Activated naive CD8-positive, alpha-beta T cell treated with anti-CD3 and anti-CD28 coated beads, Interleukin-2, amount 10 ng/mL, durations not matched to agents 7 days and 5 days (primary cell): ENCODE results near the gene USH2A. TPM values are rescaled to one million over a fixed set of nuclear protein-coding genes. Genes with fewer than 3 reads are reported as not detected.
"Not testable (repeated sequence)": the region's sequence is repeated elsewhere in the genome, so short reads cannot be mapped to it uniquely, and the experiment has no call there.

ENCODE experiments used
- ATAC-seq: fragments of 150-1000 bp; cut with Tn5 transposase; one replicate; pipeline ENCODE4 v1.10.0; 2021; ENCODE audit warnings: low read depth, moderate library complexity
- POLR2A ChIA-PET: fragments of 350-600 bp; sonication (Branson Sonifier 250); formaldehyde crosslinking; loops from one replicate; lab custom pipeline; 2021; ENCODE audit warnings: antibody characterized with exemption; lab: Charles Lee
- DNase-seq: peaks from one replicate; pipeline ENCODE4 v3.0.0; 2021
- H3K27ac Mint-ChIP-seq: one replicate; pipeline ENCODE4 v1.8.0; 2022; ENCODE audit warnings: mild to moderate bottlenecking, mixed read lengths
- H3K27me3 Mint-ChIP-seq: one replicate; pipeline ENCODE4 v1.8.0; 2022; ENCODE audit warnings: mild to moderate bottlenecking, moderate library complexity, mixed read lengths
- H3K36me3 Mint-ChIP-seq: one replicate; pipeline ENCODE4 v1.8.0; 2021; ENCODE audit warnings: mild to moderate bottlenecking, mixed read lengths
- H3K4me1 Mint-ChIP-seq: one replicate; pipeline ENCODE4 v1.8.0; 2021; ENCODE audit warnings: mixed read lengths
- H3K4me3 Mint-ChIP-seq: one replicate; pipeline ENCODE4 v1.8.0; 2022; ENCODE audit warnings: mild to moderate bottlenecking, moderate library complexity, mixed read lengths
- H3K9me3 Mint-ChIP-seq: one replicate; pipeline ENCODE4 v1.8.0; 2021; ENCODE audit warnings: mixed read lengths
- total RNA-seq, 2 experiments: library from RNA; stranded (reverse); gene quantifications; one replicate each; pipeline ENCODE4 v1.2.3, GENCODE V29; 2021

The USH2A gene
- total RNA-seq, 2 experiments from 2014 or later, result not detected

DNA sequence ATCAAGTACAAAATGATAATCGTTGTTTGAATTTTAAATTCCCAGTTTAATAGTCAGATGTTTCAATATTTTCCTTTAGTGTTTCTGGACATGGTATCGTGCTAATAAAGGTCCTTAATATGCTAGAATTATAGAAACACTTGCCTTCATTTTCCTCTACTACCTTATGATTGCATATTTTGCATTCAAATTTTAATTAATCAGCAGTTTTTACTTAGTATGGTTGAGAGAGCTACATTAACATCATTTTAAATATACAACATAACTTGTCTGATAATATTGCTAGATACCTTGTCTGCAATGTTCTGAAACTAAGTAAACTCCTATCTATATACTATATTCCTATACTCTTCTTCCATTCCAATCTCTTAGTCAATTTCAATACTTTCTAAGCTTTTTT lies 66.3 kb downstream of the USH2A start:
- POLR2A ChIA-PET, result no interaction called here
- no peaks in the 10 kb centered on the region for H3K36me3 Mint-ChIP-seq
- peaks cover 1% of the 10 kb centered on the region for H3K9me3 Mint-ChIP-seq
- H3K27ac Mint-ChIP-seq, result no peak overlapping the region
- H3K4me1 Mint-ChIP-seq, result no peaks in the 10 kb centered on the region
- no peaks in the 10 kb centered on the region for H3K27me3 Mint-ChIP-seq
- no peak overlapping the region for H3K4me3 Mint-ChIP-seq
- ATAC-seq, result no peak
- DNase-seq, result no peak

DNA sequence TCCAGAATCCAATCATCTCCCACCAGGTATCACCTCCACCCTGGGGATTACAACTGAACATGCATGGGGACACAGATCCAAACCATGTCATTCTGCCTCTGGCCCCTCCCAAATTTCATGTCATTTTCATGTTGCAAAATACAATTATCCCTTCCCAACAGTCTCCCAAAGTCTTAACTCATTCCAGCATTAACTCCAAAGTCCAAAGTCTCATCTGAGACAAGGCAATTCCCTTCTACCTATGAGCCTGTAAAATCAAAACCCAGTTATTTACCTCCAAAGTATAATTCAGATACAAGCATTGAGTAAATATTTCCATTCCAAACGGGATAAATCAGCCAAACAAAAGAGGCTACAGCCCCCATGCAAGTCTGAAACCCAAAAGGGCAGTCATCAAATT lies 73.1 kb downstream of the USH2A start:
- H3K4me3 Mint-ChIP-seq, result no peak overlapping the region
- no peaks in the 10 kb centered on the region for H3K4me1 Mint-ChIP-seq
- H3K27ac Mint-ChIP-seq, result no peak overlapping the region
- DNase-seq, result no peak
- H3K36me3 Mint-ChIP-seq, result no peaks in the 10 kb centered on the region
- no peak for ATAC-seq
- POLR2A ChIA-PET, result no interaction called here
- H3K27me3 Mint-ChIP-seq, result no peaks in the 10 kb centered on the region
- H3K9me3 Mint-ChIP-seq, result no peaks in the 10 kb centered on the region

DNA sequence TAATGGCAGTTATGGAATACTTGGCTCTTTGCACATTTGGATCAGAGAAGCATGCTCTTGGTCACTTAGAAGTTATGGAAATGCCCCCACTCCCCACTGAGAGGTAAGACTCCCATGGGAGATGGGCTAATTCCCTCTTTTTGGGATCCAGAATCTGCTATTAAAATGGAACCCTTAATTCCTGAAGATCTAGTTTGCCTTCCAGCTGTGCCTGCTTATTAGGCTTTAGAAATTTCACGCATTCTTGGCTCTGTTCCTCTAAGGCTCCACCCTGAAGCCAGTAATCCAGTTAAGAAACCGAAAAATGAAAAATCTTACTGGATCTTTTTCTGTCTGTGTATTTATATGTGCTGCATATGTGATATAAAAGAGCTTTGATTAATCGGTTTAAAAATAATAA lies 76.7 kb downstream of the USH2A start:
- DNase-seq (no peak), ATAC-seq (no peak)
- POLR2A ChIA-PET, result no interaction called here
- Mint-ChIP-seq H3K9me3 (no peaks in the 10 kb centered on the region), H3K27ac (no peak overlapping the region), H3K4me1 (no peaks in the 10 kb centered on the region), H3K4me3 (no peak overlapping the region), H3K36me3 (no peaks in the 10 kb centered on the region), H3K27me3 (no peaks in the 10 kb centered on the region)

DNA sequence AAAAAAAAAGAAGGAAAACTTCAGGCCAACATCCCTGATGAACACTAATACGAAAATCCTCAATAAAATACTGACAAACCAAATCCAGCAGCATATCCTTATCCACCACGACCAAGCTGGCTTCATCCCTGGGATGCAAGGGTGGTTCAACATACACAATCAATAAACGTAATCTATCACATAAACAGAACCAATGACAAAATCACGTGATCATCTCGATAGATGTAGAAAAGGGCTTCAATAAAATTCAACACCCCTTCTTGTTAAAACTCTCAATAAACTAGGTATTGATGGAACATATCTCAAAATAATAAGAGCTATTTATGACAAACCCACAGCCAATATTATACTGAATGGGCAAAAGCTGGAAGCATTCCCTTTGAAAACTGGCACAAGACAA lies 82.7 kb downstream of the USH2A start:
- H3K36me3 Mint-ChIP-seq, H3K4me1 Mint-ChIP-seq, H3K9me3 Mint-ChIP-seq, H3K27me3 Mint-ChIP-seq, DNase-seq, H3K27ac Mint-ChIP-seq, H3K4me3 Mint-ChIP-seq, ATAC-seq, POLR2A ChIA-PET: not testable (repeated sequence)

DNA sequence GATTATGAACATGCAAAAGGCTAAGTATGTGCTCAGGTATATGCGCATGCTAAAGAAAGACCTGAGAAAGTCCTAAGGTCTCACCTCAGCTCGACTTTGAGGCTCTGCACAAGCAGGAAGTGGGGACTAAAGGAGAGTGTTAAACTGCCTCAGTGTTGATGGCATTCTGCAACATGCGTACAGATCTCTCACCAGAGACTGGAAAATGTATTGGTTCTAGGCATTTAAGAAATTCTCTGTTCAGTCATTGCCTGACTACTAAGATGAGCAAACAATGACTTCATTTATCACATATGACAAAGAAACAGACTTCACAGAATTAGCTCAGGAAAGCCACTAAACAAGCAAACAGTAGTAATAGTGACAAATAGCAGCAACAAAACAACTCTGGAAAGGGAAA lies 90.8 kb downstream of the USH2A start:
- H3K4me1 Mint-ChIP-seq, result no peaks in the 10 kb centered on the region
- DNase-seq, result no peak
- no peak overlapping the region for H3K27ac Mint-ChIP-seq
- no peak overlapping the region for H3K4me3 Mint-ChIP-seq
- POLR2A ChIA-PET, result no interaction called here
- no peaks in the 10 kb centered on the region for H3K9me3 Mint-ChIP-seq
- no peaks in the 10 kb centered on the region for H3K27me3 Mint-ChIP-seq
- no peaks in the 10 kb centered on the region for H3K36me3 Mint-ChIP-seq
- no peak for ATAC-seq

DNA sequence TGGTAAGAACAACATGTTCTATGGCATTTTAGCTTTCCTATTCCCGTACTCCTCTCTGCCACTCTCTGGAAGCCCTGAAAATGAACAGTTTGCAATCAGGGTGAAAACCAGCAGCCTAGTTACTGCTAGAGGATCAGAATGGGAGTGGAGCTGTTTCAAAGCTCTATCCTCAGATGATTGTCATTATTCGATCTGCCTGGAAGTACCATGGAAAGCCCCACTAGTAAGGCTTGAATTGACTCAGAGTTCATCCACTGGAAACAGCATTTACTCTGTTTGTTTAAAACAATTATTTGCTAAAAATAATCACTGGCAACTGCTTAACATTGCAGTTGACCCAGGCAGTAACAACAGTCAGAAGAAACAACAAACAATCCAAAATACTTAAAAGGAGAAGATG lies 91.2 kb downstream of the USH2A start:
- Mint-ChIP-seq H3K4me1 (no peaks in the 10 kb centered on the region), H3K4me3 (no peak overlapping the region), H3K36me3 (no peaks in the 10 kb centered on the region), H3K27ac (no peak overlapping the region), H3K27me3 (no peaks in the 10 kb centered on the region), H3K9me3 (no peaks in the 10 kb centered on the region)
- no peak for DNase-seq
- POLR2A ChIA-PET, result no interaction called here
- no peak for ATAC-seq

DNA sequence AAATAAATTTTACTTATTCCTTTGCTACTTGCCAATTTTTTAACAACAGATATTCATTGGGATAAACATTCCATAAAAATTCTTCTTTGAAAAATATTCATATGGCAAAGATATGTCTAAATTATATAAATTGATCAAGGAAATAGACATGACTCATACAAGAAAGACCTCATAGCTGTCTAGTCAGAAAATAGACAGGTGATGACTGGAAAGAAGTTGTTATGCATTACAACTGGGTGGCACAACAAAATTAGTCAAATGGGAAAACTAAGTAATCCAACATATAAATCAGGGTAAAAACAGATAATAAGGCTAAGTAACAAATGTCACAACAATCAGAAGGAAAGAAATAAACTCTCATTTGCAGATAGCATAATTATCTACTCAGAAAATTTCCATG lies 92.0 kb downstream of the USH2A start:
- no peaks in the 10 kb centered on the region for H3K27me3 Mint-ChIP-seq
- DNase-seq, result no peak
- no peak overlapping the region for H3K4me3 Mint-ChIP-seq

DNA sequence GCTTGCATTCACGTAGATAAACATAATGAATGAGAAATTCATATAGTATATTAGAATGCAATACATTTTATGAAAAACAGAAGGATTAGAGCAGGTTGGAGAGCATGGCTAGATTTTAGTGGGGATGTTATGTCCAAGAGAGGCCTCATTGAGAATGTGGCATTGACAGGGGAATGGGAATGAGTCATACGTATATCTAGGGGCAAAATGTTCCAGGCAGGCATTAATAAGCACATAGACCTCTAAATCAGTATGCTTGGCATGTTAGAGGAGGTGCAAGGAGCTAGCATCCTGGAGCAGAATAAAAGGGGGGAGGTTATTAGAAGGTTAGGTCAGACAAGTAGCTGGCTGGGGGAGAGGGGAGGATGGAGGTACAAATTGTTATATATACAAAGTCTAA lies 93.0 kb downstream of the USH2A start:
- POLR2A ChIA-PET, result no interaction called here
- H3K36me3 Mint-ChIP-seq, result no peaks in the 10 kb centered on the region
- DNase-seq, result no peak
- no peaks in the 10 kb centered on the region for H3K4me1 Mint-ChIP-seq
- no peak overlapping the region for H3K4me3 Mint-ChIP-seq
- H3K27me3 Mint-ChIP-seq, result no peaks in the 10 kb centered on the region
- H3K27ac Mint-ChIP-seq, result no peak overlapping the region
- H3K9me3 Mint-ChIP-seq, result no peaks in the 10 kb centered on the region
- ATAC-seq, result no peak

More for the DNA sequence above, 92.0 kb downstream of the USH2A start:
- ATAC-seq, result no peak
- POLR2A ChIA-PET, result no interaction called here
- Mint-ChIP-seq H3K9me3 (no peaks in the 10 kb centered on the region), H3K27ac (no peak overlapping the region), H3K4me1 (no peaks in the 10 kb centered on the region), H3K36me3 (no peaks in the 10 kb centered on the region)

DNA sequence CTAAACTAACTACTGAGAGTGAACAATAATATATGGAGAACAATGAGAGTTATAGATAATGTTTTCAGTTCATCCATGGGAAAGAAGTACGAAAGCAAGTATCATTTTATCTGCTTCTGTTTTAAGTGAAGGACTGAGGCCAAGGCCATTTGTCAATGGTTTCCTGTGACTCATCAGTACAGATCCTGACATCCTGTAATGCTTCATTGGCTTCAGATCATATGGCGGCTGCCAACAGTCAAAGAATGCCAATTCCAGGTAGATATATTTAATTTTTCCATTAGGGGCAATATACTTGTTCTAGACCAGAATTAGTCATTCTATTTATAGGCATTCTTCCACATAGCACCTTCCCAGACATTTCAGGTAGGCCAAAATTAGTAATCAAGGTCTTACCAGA lies 97.3 kb downstream of the USH2A start:
- Mint-ChIP-seq H3K4me1 (no peaks in the 10 kb centered on the region), H3K27me3 (no peaks in the 10 kb centered on the region), H3K27ac (no peak overlapping the region), H3K36me3 (no peaks in the 10 kb centered on the region), H3K4me3 (no peak overlapping the region), H3K9me3 (peaks cover 1% of the 10 kb centered on the region)
- no peak for DNase-seq
- POLR2A ChIA-PET, result no interaction called here
- ATAC-seq, result no peak

DNA sequence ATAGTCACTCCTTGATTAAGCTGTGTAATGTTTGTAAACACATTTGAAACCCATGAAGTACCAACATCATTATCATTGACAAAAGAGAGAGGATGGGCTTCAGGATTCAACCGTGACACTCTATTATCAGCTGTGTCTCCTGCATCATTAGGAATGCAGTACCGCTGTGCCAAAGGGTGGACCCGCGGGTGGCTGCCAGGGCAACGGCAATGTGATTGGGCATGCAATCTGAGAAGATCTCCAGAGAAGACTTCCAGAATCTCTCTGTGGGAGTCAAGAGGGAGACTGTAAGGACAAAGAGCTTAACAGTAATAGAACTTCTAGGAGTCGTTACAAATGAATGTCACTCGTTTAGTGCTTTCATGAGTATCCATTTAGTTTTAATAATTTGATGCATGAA lies 97.9 kb downstream of the USH2A start:
- H3K27me3 Mint-ChIP-seq, result no peaks in the 10 kb centered on the region
- H3K27ac Mint-ChIP-seq, result no peak overlapping the region
- ATAC-seq (no peak), DNase-seq (no peak)
- H3K4me3 Mint-ChIP-seq, result no peak overlapping the region
- H3K36me3 Mint-ChIP-seq, result no peaks in the 10 kb centered on the region
- peaks cover 1% of the 10 kb centered on the region for H3K9me3 Mint-ChIP-seq
- no peaks in the 10 kb centered on the region for H3K4me1 Mint-ChIP-seq
- POLR2A ChIA-PET, result no interaction called here

DNA sequence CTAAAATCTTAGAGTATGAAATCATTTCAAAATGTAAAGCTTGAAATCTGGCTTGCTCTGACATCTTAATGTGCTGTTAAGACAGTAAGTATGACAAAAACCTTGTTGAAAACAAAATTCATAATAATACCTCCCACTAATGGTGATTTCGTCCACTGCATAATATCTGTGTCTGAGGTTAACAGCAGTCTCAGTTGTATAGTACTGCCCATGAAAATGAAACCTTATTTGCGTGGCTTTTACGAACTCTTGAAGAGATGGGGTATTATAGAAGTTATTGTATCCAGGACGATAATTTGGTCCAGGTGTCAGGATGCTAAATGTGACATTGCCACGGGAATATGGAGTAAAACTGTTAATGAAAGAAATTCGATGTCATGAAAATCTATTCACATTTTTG lies 99.9 kb downstream of the USH2A start:
- no peak overlapping the region for H3K27ac Mint-ChIP-seq
- ATAC-seq (no peak), DNase-seq (no peak)
- no peaks in the 10 kb centered on the region for H3K27me3 Mint-ChIP-seq
- no peak overlapping the region for H3K4me3 Mint-ChIP-seq
- H3K36me3 Mint-ChIP-seq, result no peaks in the 10 kb centered on the region
- POLR2A ChIA-PET, result no interaction called here
- no peaks in the 10 kb centered on the region for H3K4me1 Mint-ChIP-seq
- H3K9me3 Mint-ChIP-seq, result peaks cover 1% of the 10 kb centered on the region

DNA sequence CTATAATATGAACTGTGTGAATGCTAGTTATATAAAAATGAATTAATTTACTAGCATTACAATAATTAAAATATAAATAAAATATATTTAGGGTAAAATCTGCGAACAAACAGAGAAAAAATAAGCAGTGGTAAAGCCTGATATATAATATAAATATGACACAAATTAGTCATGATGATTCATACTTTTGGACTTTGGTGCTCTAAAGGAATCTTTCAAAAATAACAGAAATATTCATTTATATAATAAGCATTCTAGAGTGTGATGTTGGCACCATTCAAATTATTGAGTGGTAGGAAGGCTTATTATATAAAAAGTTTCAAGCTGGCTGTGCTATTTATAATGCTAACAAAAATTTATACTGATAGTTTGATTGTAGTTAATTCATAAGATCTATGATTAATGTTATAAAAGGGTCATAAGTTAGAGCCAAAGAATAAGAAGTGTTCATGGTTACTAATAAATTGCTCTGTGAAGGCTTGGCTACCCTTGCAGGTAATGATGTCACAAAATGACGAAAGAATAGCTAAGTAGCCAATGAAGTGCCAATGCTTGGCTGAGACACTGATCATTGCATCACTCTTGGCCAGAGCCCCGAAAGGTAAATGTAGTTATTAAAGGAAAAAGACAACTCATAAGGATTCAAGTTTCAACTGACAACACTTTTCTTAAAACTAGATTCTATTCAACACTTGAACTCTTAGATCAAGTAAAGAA lies 108.7 kb downstream of the USH2A start:
- ATAC-seq, result no peak
- H3K27ac Mint-ChIP-seq, result no peak overlapping the region
- DNase-seq, result no peak
- no peaks in the 10 kb centered on the region for H3K27me3 Mint-ChIP-seq
- no peaks in the 10 kb centered on the region for H3K36me3 Mint-ChIP-seq
- H3K4me3 Mint-ChIP-seq, result no peak overlapping the region
- no peaks in the 10 kb centered on the region for H3K4me1 Mint-ChIP-seq
- peaks cover 2% of the 10 kb centered on the region for H3K9me3 Mint-ChIP-seq
- POLR2A ChIA-PET, result no interaction called here

DNA sequence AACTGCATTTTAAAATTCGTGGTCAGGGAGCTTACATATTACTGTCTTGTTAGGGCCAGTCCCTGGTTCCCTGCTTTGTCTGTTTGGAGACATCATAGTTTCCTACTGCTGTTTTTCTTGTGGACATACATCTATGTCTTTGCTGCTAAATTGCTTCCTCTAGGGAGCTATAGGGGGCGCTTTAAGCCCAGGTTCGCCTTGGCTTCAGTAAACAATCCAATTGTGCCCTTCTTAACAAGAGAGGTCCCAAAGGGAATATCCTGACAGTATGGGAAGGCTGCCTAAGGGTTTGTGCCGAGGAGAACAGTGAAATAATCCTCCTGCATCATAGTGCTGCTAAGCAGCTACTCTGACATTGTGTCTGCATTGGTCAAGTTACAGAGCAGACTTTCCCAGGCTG lies 112.5 kb downstream of the USH2A start:
- Mint-ChIP-seq H3K4me3 (no peak overlapping the region), H3K36me3 (no peaks in the 10 kb centered on the region), H3K9me3 (peaks cover 2% of the 10 kb centered on the region), H3K27me3 (no peaks in the 10 kb centered on the region), H3K27ac (no peak overlapping the region), H3K4me1 (no peaks in the 10 kb centered on the region)
- ATAC-seq (no peak), DNase-seq (no peak)
- POLR2A ChIA-PET, result no interaction called here

DNA sequence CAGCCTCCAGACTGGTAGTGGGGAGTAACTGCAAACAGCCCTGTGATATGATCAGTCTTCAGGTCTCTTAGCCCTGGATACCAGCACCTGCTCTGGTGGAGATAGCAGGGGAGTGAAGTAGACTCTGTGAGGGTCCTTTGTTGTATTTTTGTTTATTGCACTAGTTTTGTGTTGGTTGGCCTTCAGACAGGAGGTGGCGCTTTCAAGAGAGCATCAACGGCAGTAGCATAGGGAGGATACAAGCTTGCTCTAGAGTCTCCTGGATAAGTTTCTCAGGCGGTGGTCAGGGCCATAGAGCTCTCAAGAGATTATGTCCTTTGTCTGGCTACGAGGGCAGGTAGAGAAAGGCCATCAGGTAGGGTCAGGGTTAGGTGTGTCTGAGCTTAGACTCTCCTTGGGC lies 116.4 kb downstream of the USH2A start:
- no peaks in the 10 kb centered on the region for H3K4me1 Mint-ChIP-seq

DNA sequence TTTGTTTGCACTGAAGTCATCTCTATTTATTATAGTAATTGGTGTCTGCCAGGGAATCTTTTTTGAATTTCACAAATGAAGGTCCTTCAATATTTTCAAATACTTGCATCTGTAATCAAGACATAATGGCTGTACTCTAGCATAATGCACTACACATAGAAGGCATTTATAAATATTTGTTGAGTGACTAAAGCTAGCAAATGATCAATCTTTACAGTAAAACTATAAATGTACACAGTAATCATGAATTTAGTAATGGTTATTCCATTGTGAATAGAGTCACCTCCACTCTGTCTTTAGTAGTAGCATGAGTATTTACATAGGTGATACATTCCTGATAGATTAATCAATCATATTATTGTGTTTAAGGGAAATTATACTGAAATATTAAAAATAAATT lies 119.6 kb downstream of the USH2A start:
- DNase-seq (no peak), ATAC-seq (no peak)
- Mint-ChIP-seq H3K9me3 (peaks cover 2% of the 10 kb centered on the region), H3K27ac (no peak overlapping the region), H3K27me3 (no peaks in the 10 kb centered on the region), H3K4me1 (no peaks in the 10 kb centered on the region), H3K4me3 (no peak overlapping the region), H3K36me3 (no peaks in the 10 kb centered on the region)
- POLR2A ChIA-PET, result no interaction called here

More for the DNA sequence above, 116.4 kb downstream of the USH2A start:
- Mint-ChIP-seq H3K27ac (no peak overlapping the region), H3K36me3 (no peaks in the 10 kb centered on the region), H3K27me3 (no peaks in the 10 kb centered on the region), H3K9me3 (peaks cover 4% of the 10 kb centered on the region), H3K4me3 (no peak overlapping the region)
- DNase-seq, result no peak
- POLR2A ChIA-PET, result no interaction called here
- no peak for ATAC-seq
